Measurements from ENCODE around the gene EIF2S2. TPM values are rescaled to one million over a fixed set of nuclear protein-coding genes. Genes with fewer than 3 reads are reported as not detected.

The EIF2S2 gene
- total RNA-seq, 4 donors from 2014 or later = 39.0 to 79.3 (median 64.4) TPM

DNA sequence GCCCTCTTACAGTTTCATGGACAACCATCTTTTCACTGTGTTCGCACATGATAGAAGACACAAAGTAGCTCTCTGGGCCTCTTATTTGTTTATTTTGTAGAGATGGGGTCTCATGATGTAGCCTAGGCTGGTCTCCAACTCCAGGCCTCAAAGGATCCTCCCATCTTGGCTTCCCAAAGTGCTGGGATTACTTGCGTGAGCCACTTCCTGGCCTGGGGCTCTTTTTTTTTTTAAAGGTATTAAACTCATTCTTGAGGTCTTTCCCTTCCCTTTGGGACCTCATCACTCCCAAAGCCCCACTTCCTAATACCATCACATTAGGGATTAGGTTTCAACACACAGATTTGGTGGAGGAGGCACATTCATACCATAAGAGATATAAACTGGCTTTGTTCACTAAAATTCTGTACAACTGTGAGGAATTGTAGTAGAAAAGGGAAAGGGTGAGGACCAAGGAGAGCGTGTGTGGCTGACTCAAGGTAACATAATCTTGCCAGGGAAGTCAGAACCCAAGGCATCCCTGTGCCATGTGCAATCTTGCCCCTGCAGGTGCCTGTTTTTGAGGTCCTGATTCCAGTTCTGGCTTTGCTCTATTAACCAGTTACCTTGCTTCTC lies 45.5 kb downstream of the EIF2S2 start:
- no peak for DNase-seq
- TF ChIP-seq, protein P1, sequence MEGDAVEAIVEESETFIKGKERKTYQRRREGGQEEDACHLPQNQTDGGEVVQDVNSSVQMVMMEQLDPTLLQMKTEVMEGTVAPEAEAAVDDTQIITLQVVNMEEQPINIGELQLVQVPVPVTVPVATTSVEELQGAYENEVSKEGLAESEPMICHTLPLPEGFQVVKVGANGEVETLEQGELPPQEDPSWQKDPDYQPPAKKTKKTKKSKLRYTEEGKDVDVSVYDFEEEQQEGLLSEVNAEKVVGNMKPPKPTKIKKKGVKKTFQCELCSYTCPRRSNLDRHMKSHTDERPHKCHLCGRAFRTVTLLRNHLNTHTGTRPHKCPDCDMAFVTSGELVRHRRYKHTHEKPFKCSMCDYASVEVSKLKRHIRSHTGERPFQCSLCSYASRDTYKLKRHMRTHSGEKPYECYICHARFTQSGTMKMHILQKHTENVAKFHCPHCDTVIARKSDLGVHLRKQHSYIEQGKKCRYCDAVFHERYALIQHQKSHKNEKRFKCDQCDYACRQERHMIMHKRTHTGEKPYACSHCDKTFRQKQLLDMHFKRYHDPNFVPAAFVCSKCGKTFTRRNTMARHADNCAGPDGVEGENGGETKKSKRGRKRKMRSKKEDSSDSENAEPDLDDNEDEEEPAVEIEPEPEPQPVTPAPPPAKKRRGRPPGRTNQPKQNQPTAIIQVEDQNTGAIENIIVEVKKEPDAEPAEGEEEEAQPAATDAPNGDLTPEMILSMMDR (IDR thresholded peaks at IDR 0.05) = no peak
- no peak for TF ChIP-seq POLR2A (IDR thresholded peaks at IDR 0.05)
- Histone ChIP-seq H3K36me3 (peaks cover 0 to 12% (median 0%) of the 10 kb centered on the region in 3 donors), H3K27ac (no peak overlapping the region), H3K4me3 (no peak overlapping the region), H3K27me3 (no peaks in the 10 kb centered on the region), H3K4me1 (peaks cover 0 to 69% (median 34%) of the 10 kb centered on the region in 3 donors), H3K9me3 (no peaks in the 10 kb centered on the region)
- 46 to 47% methylated on average over 3 of the region's 3 CpGs for WGBS, 2 donors
- intact Hi-C loops (cut with DNase I) = loop anchor here (10.0 kb wide), 1 partner anchor 272 kb away; no protein-coding TSS in a partner anchor

DNA sequence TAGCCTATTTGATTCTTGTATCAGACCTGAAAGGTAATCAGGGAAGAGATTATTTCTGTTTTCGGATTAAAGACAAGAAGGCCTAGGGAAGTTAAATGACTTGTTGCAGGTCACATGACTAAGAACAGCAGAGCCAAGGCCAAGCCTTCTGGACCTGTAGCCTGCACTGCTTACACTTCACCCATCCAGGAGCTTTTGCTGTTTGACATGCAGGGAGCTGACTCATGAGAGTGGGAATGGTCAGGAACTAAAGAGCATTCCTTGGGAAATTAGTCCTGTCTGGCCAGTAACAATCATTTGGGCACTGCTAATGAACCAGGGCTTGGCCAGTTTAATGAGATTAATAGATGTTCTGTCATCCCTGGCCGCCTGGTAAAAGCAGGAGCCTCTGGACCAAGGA lies 46.8 kb downstream of the EIF2S2 start:
- no peaks in the 10 kb centered on the region for H3K9me3 ChIP-seq
- H3K4me3 ChIP-seq = no peak overlapping the region
- peaks cover 0 to 18% (median 0%) of the 10 kb centered on the region in 3 donors for H3K36me3 ChIP-seq
- intact Hi-C loops (cut with DNase I) = loop anchor here (10.0 kb wide), 1 partner anchor 270 kb away; no protein-coding TSS in a partner anchor
- H3K27ac ChIP-seq = peak overlapping the region in 1 of 4 donors; percentile 5
- H3K4me1 ChIP-seq = peaks cover 0 to 78% (median 34%) of the 10 kb centered on the region in 3 donors
- 64 to 80% methylated on average over 1 of the region's 2 CpGs for WGBS, 2 donors
- no peak for DNase-seq
- H3K27me3 ChIP-seq = no peaks in the 10 kb centered on the region
- no peak for TF ChIP-seq POLR2A (IDR thresholded peaks at IDR 0.05)
- TF ChIP-seq, protein P1 (IDR thresholded peaks at IDR 0.05) = no peak

DNA sequence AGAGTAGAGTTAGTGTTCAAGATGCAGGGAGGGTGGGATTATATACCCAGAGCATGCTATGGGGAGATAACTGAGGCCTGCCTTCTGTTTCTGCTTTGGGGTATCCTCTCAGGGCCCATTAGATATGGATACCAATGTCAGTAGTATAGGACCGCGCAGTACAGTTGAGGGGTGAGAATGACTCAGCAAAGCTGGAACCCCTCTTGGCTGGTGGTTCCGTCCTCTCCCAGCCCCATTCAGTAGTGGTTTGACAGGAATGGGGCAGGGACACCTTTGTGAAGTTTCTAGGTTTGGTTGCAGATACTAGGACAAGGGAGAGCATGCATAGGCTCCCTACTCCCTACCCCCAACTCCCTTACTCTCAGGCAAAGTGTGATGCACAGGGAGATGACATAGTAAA lies 47.8 kb downstream of the EIF2S2 start:
- intact Hi-C loops (cut with DNase I) = loop anchor here (10.0 kb wide), 1 partner anchor 269 kb away; no protein-coding TSS in a partner anchor
- no peak for DNase-seq
- WGBS, 2 donors = 100% methylated on average over 2 to 3 of the region's 3 CpGs
- no peaks in the 10 kb centered on the region for H3K9me3 ChIP-seq
- peaks cover 0 to 28% (median 0%) of the 10 kb centered on the region in 3 donors for H3K36me3 ChIP-seq
- peaks cover 0 to 68% (median 29%) of the 10 kb centered on the region in 3 donors for H3K4me1 ChIP-seq
- H3K27me3 ChIP-seq = no peaks in the 10 kb centered on the region
- H3K4me3 ChIP-seq = no peak overlapping the region
- H3K27ac ChIP-seq = no peak overlapping the region
- no peak for TF ChIP-seq POLR2A (IDR thresholded peaks at IDR 0.05)
- TF ChIP-seq, protein P1 (IDR thresholded peaks at IDR 0.05) = no peak

DNA sequence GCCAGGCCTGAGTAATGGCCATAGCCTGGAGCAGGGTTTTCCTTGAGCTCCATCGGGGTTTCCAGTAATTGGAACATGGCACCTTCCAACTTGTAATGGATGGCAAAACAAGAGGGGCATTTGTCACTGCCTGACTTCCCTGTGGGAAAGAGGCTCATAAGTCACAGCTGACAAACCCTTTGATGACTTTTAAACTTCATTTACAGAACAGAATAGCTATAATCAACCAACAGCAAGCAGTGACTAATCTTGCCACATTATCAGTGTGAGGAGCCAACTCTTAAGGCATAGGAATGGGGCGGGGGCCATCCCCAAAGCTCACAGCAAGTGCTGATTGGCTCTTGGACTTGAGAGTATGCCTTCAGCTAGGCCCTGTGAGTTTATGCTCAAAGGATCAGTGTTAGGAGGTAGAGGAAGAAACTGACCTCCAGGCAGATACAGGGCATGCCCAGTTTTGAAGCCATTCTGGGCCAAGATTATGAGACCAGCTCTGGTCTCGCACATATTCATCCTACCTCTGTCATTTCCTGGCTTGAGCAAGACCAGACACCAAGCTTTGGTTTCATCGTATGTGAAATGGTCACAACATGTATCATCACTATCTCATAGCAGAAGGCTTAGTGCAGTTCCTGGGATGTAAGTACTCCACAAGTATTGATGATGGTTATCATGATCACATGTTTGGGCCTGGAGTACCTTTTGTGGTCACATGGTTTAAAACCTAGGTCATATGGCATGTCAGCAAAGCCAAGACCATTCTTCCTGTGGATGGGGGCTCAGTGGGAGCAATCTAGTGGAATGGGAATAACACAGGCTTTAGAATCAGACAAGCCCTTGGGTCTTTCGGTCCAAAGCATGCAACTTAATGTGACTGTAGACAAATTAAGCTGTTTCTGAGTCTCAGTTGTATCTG lies 49.2 kb downstream of the EIF2S2 start:
- DNase-seq = no peak
- H3K4me3 ChIP-seq = no peak overlapping the region
- no peaks in the 10 kb centered on the region for H3K9me3 ChIP-seq
- H3K27me3 ChIP-seq = no peaks in the 10 kb centered on the region
- H3K4me1 ChIP-seq = peaks cover 0 to 54% (median 23%) of the 10 kb centered on the region in 3 donors
- peaks cover 0 to 30% (median 0%) of the 10 kb centered on the region in 3 donors for H3K36me3 ChIP-seq
- no peak for TF ChIP-seq POLR2A (IDR thresholded peaks at IDR 0.05)
- TF ChIP-seq, protein P1 (IDR thresholded peaks at IDR 0.05) = no peak
- WGBS, 2 donors = 34 to 55% methylated on average over 4 to 5 of the region's 5 CpGs
- intact Hi-C loops (cut with DNase I) = loop anchor here (10.0 kb wide), 1 partner anchor 268 kb away; no protein-coding TSS in a partner anchor
- peak overlapping the region in 1 of 4 donors; percentile 12 for H3K27ac ChIP-seq
